Sigmoid colon (tissue), 4 donors: ENCODE results near the gene TLE6.

Experiments
- EP300 ChIP-seq, 4 donors: sonication (generic); formaldehyde crosslinking; IDR thresholded peaks; one replicate each; pipeline ENCODE4 v1.6.1; 2017; ENCODE audit warnings: antibody characterized with exemption in 4 of 4
- POLR2AphosphoS5 ChIP-seq, 4 donors: sonication (generic); formaldehyde crosslinking; IDR thresholded peaks; one replicate each; pipeline ENCODE4 v1.6.1; 2017; ENCODE audit warnings: antibody characterized with exemption in 4 of 4
- TF ChIP-seq, protein P1 (sequence below), 4 experiments: fragments of 450-650 bp in 3 of 4; fragments of 200-600 bp in 1 of 4; IDR thresholded peaks; one replicate each; pipeline ENCODE4 v1.5.1; 2016 to 2019; ENCODE audit warnings: antibody characterized with exemption in 4 of 4, mild to moderate bottlenecking in 3 of 4, moderate library complexity in 2 of 4

DNA sequence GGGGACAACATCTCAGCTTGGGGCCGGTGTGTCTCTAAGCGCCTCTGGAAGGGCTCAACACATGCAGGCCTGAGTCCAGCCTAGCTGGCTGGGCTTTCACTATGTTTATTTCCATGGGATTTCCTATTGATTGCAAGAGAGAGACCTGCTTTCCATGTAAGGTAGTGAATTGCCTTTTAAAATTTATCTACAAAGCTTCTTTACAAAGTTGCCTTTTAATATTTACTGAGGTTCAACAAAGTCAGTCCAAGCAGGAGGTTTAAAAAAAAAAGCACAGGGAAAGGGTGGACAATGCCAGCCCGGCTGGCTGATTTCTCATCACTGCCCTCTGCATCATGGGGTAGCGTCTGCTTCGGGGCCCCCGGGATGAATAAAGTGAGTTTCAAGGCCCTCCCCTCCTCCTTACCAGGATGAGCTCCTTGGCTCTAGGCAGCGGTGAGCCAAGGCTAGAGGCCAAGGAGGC lies 35.9 kb downstream of the TLE6 start:
- TF ChIP-seq, protein P1, sequence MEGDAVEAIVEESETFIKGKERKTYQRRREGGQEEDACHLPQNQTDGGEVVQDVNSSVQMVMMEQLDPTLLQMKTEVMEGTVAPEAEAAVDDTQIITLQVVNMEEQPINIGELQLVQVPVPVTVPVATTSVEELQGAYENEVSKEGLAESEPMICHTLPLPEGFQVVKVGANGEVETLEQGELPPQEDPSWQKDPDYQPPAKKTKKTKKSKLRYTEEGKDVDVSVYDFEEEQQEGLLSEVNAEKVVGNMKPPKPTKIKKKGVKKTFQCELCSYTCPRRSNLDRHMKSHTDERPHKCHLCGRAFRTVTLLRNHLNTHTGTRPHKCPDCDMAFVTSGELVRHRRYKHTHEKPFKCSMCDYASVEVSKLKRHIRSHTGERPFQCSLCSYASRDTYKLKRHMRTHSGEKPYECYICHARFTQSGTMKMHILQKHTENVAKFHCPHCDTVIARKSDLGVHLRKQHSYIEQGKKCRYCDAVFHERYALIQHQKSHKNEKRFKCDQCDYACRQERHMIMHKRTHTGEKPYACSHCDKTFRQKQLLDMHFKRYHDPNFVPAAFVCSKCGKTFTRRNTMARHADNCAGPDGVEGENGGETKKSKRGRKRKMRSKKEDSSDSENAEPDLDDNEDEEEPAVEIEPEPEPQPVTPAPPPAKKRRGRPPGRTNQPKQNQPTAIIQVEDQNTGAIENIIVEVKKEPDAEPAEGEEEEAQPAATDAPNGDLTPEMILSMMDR (IDR thresholded peaks at IDR 0.05): no peak
- TF ChIP-seq POLR2AphosphoS5 (IDR thresholded peaks at IDR 0.05) (no peak), EP300 (IDR thresholded peaks at IDR 0.05) (no peak)
